Hepatic stellate cell (primary cell): ENCODE data around the gene FTSJ1.
"Not testable (repeated sequence)": the region's sequence is repeated elsewhere in the genome, so short reads cannot be mapped to it uniquely, and the experiment has no call there.

Source experiments
- DNase-seq: peaks from one replicate; pipeline ENCODE4 v3.0.0; 2011; ENCODE audit warnings: low spot score

FTSJ1 gene

GRCh38 chrX:48497871-48498270, 21.9 kb downstream of the FTSJ1 start:
- no peak for DNase-seq

- DNase-seq, result peak; percentile 65
Measured at GRCh38 chrX:48498374-48498809, 22.4 kb downstream of the FTSJ1 start.

GRCh38 chrX:48504261-48504660, 28.3 kb downstream of the FTSJ1 start:
- DNase-seq, result no peak

GRCh38 chrX:48505481-48505880, 29.5 kb downstream of the FTSJ1 start:
- no peak for DNase-seq

- no peak for DNase-seq
Measured at GRCh38 chrX:48507246-48507645, 31.2 kb downstream of the FTSJ1 start.

GRCh38 chrX:48508400-48509244, 32.6 kb downstream of the FTSJ1 start, which contains the start of gene PORCN:
TSS of gene PORCN (plus strand) at chrX:48508992. CDS start at chrX:48509821, 829 bp downstream.
- peak; percentile 81 for DNase-seq

GRCh38 chrX:48509245-48509590, 33.2 kb downstream of the FTSJ1 start:
- no peak for DNase-seq

GRCh38 chrX:48509619-48510018, 33.6 kb downstream of the FTSJ1 start:
- DNase-seq, result no peak

GRCh38 chrX:48511560-48511959, 35.6 kb downstream of the FTSJ1 start:
- peak; percentile 42 for DNase-seq

- DNase-seq, result no peak
Measured at GRCh38 chrX:48512371-48512935, 36.5 kb downstream of the FTSJ1 start.

GRCh38 chrX:48513670-48514069, 37.7 kb downstream of the FTSJ1 start:
- no peak for DNase-seq

- DNase-seq, result no peak
Measured at GRCh38 chrX:48514126-48514806, 38.3 kb downstream of the FTSJ1 start.

GRCh38 chrX:48514868-48515460, 39.0 kb downstream of the FTSJ1 start:
- no peak for DNase-seq

GRCh38 chrX:48515842-48516241, 39.8 kb downstream of the FTSJ1 start:
- DNase-seq, result no peak

GRCh38 chrX:48516285-48516684, 40.3 kb downstream of the FTSJ1 start:
- no peak for DNase-seq

- no peak for DNase-seq
Measured at GRCh38 chrX:48516987-48517386, 41.0 kb downstream of the FTSJ1 start.

- not testable (repeated sequence) for DNase-seq
Measured at GRCh38 chrX:48519481-48519880, 43.5 kb downstream of the FTSJ1 start.

- DNase-seq, result no peak
Measured at GRCh38 chrX:48520455-48520854, 44.5 kb downstream of the FTSJ1 start.

- no peak for DNase-seq
Measured at GRCh38 chrX:48520976-48521352, 45.0 kb downstream of the FTSJ1 start.

- peak; percentile 92 for DNase-seq
Measured at GRCh38 chrX:48521353-48522243, 45.6 kb downstream of the FTSJ1 start, which contains the start of gene EBP. TSS of gene EBP (plus strand) at chrX:48521808. CDS start at chrX:48523772, 1,964 bp downstream.

- no peak for DNase-seq
Measured at GRCh38 chrX:48522291-48522690, 46.3 kb downstream of the FTSJ1 start.

GRCh38 chrX:48523682-48524081, 47.7 kb downstream of the FTSJ1 start:
- no peak for DNase-seq
